ENCODE measurements around the gene DDOST. TPM values are rescaled to one million over a fixed set of nuclear protein-coding genes. Genes with fewer than 3 reads are reported as not detected.

DDOST gene
- total and polyA plus RNA-seq, 2 experiments from 2014 or later, result 320 to 405 TPM

- Histone ChIP-seq H3K9me2 (replicated peaks; ENCODE audit: insufficient read depth) (no peaks in the 10 kb centered on the region), H3K4me3 (no peak overlapping the region), H3K27me3 (no peaks in the 10 kb centered on the region), H4K20me1 (ENCODE audit: insufficient read depth, poor library complexity, severe bottlenecking) (no peaks in the 10 kb centered on the region), H3K4me2 (no peak overlapping the region), H3K79me2 (no peaks in the 10 kb centered on the region), H3K27ac (no peak overlapping the region), H3K4me1 (ENCODE audit: insufficient read depth) (no peaks in the 10 kb centered on the region), H3K9me3 (ENCODE audit: low read depth) (no peaks in the 10 kb centered on the region), H2AFZ (no peak overlapping the region), H3K36me3 (replicated peaks; ENCODE audit: insufficient read depth, low read depth) (no peaks in the 10 kb centered on the region)
- no peak for TF ChIP-seq CTCF (IDR thresholded peaks at IDR 0.05; ENCODE audit: poor library complexity)
- TF ChIP-seq EZH2 (IDR thresholded peaks at IDR 0.05; ENCODE audit: borderline replicate concordance), result no peak
- no peak for TF ChIP-seq EZH2phosphoT487 (IDR thresholded peaks at IDR 0.05; ENCODE audit: low read depth, severe bottlenecking, unreplicated experiment)
- 82% methylated on average over 1 of the region's 1 CpG for WGBS (ENCODE audit: low lambda C conversion rate, missing lambda C conversion rate)
- no peak for DNase-seq (ENCODE audit: low spot score)
Measured at GRCh38 chr1:20624709-20625108, 36.5 kb downstream of the DDOST start.

GRCh38 chr1:20621012-20621411 is 40.2 kb downstream of the DDOST start:
- Histone ChIP-seq H3K4me2 (no peak overlapping the region), H3K79me2 (no peaks in the 10 kb centered on the region), H2AFZ (no peak overlapping the region), H3K9me3 (ENCODE audit: low read depth) (no peaks in the 10 kb centered on the region), H3K36me3 (replicated peaks; ENCODE audit: insufficient read depth, low read depth) (no peaks in the 10 kb centered on the region), H3K27me3 (no peaks in the 10 kb centered on the region), H3K4me1 (ENCODE audit: insufficient read depth) (no peaks in the 10 kb centered on the region), H3K27ac (no peak overlapping the region), H4K20me1 (ENCODE audit: insufficient read depth, poor library complexity, severe bottlenecking) (no peaks in the 10 kb centered on the region), H3K9me2 (replicated peaks; ENCODE audit: insufficient read depth) (no peaks in the 10 kb centered on the region), H3K4me3 (no peak overlapping the region)
- TF ChIP-seq EZH2 (IDR thresholded peaks at IDR 0.05; ENCODE audit: borderline replicate concordance), result no peak
- TF ChIP-seq CTCF (IDR thresholded peaks at IDR 0.05; ENCODE audit: poor library complexity), result no peak
- no peak for TF ChIP-seq EZH2phosphoT487 (IDR thresholded peaks at IDR 0.05; ENCODE audit: low read depth, severe bottlenecking, unreplicated experiment)
- DNase-seq (ENCODE audit: low spot score), result no peak
- WGBS (ENCODE audit: low lambda C conversion rate, missing lambda C conversion rate), result 90% methylated on average over 6 of the region's 6 CpGs

GRCh38 chr1:20619999-20620398 is 41.2 kb downstream of the DDOST start:
- Histone ChIP-seq H3K27ac (no peak overlapping the region), H3K36me3 (replicated peaks; ENCODE audit: insufficient read depth, low read depth) (no peaks in the 10 kb centered on the region), H3K4me3 (no peak overlapping the region), H3K9me3 (ENCODE audit: low read depth) (no peaks in the 10 kb centered on the region), H2AFZ (no peak overlapping the region), H3K79me2 (no peaks in the 10 kb centered on the region), H3K9me2 (replicated peaks; ENCODE audit: insufficient read depth) (no peaks in the 10 kb centered on the region), H3K4me1 (ENCODE audit: insufficient read depth) (no peaks in the 10 kb centered on the region), H3K4me2 (no peak overlapping the region), H4K20me1 (ENCODE audit: insufficient read depth, poor library complexity, severe bottlenecking) (no peaks in the 10 kb centered on the region), H3K27me3 (no peaks in the 10 kb centered on the region)
- no peak for DNase-seq (ENCODE audit: low spot score)
- TF ChIP-seq EZH2 (IDR thresholded peaks at IDR 0.05; ENCODE audit: borderline replicate concordance), result no peak
- TF ChIP-seq CTCF (IDR thresholded peaks at IDR 0.05; ENCODE audit: poor library complexity), result no peak
- TF ChIP-seq EZH2phosphoT487 (IDR thresholded peaks at IDR 0.05; ENCODE audit: low read depth, severe bottlenecking, unreplicated experiment), result no peak
- WGBS (ENCODE audit: low lambda C conversion rate, missing lambda C conversion rate), result 63% methylated on average over 1 of the region's 1 CpG

GRCh38 chr1:20618550-20618949 is 42.6 kb downstream of the DDOST start:
- Histone ChIP-seq H3K4me2 (no peak overlapping the region), H3K9me2 (replicated peaks; ENCODE audit: insufficient read depth) (no peaks in the 10 kb centered on the region), H3K27me3 (no peaks in the 10 kb centered on the region), H3K4me3 (no peak overlapping the region), H3K36me3 (replicated peaks; ENCODE audit: insufficient read depth, low read depth) (no peaks in the 10 kb centered on the region), H3K79me2 (no peaks in the 10 kb centered on the region), H2AFZ (no peak overlapping the region), H4K20me1 (ENCODE audit: insufficient read depth, poor library complexity, severe bottlenecking) (no peaks in the 10 kb centered on the region), H3K27ac (no peak overlapping the region), H3K4me1 (ENCODE audit: insufficient read depth) (peaks cover 2% of the 10 kb centered on the region), H3K9me3 (ENCODE audit: low read depth) (no peaks in the 10 kb centered on the region)
- DNase-seq (ENCODE audit: low spot score), result peak; percentile 27
- 78% methylated on average over 4 of the region's 4 CpGs for WGBS (ENCODE audit: low lambda C conversion rate, missing lambda C conversion rate)
- TF ChIP-seq EZH2phosphoT487 (IDR thresholded peaks at IDR 0.05; ENCODE audit: low read depth, severe bottlenecking, unreplicated experiment) (no peak), CTCF (IDR thresholded peaks at IDR 0.05; ENCODE audit: poor library complexity) (no peak), EZH2 (IDR thresholded peaks at IDR 0.05; ENCODE audit: borderline replicate concordance) (no peak)
